K562 (cell line): ENCODE data around the gene DTNB.
"Not testable (repeated sequence)": the region's sequence is repeated elsewhere in the genome, so short reads cannot be mapped to it uniquely, and the experiment has no call there.

ENCODE experiments used
- CTCF ChIP-seq, 3 experiments: IDR thresholded peaks in 2 of 3; conservative IDR thresholded peaks in 1 of 3; 2 replicates each; pipeline ENCODE4 v1.5.1; 2011 to 2012; ENCODE audit warnings: low read length in 3 of 3, mild to moderate bottlenecking in 3 of 3, control low read depth in 2 of 3, improper control_type of control experiment in 1 of 3, inconsistent platforms in 1 of 3, low read depth in 1 of 3, mixed read lengths in 1 of 3, moderate library complexity in 1 of 3; ENCODE audit not compliant: insufficient read depth in 2 of 3
- EP300 ChIP-seq: IDR thresholded peaks from 2 replicates; pipeline ENCODE4 v1.6.1; 2012; ENCODE audit warnings: low read length, improper control_type of control experiment
- HDAC6 ChIP-seq: IDR thresholded peaks from 2 replicates; pipeline ENCODE4 v1.6.1; 2012; ENCODE audit warnings: low read depth, mild to moderate bottlenecking, control low read depth, inconsistent platforms, low read length, moderate library complexity
- KLF10 ChIP-seq: fragments of 250-450 bp; sonication (Bioruptor Pico); IDR thresholded peaks from 2 replicates; pipeline ENCODE4 v1.6.1; 2021; ENCODE audit warnings: matching md5 sums
- PATZ1 ChIP-seq: fragments of 250-450 bp; sonication (Bioruptor Pico); IDR thresholded peaks from 2 replicates; pipeline ENCODE4 v1.5.0; 2020; ENCODE audit warnings: mild to moderate bottlenecking, borderline replicate concordance
- SPI1 ChIP-seq: IDR thresholded peaks from 2 replicates; pipeline ENCODE4 v1.6.1; 2011; ENCODE audit warnings: low read depth, low read length, control low read depth, borderline replicate concordance
- TEAD4 ChIP-seq, 2 experiments: sonication (generic) in 1 of 2; formaldehyde crosslinking in 1 of 2; IDR thresholded peaks; 2 replicates each; pipeline versions ENCODE4 v1.6.1 to v1.8.0; 2012 to 2022; ENCODE audit warnings: borderline replicate concordance in 1 of 2, inconsistent platforms in 1 of 2, low read length in 1 of 2, mild to moderate bottlenecking in 1 of 2, missing genetic modification reagents in 1 of 2
- ZNF311 ChIP-seq: fragments of 250-450 bp; sonication (Bioruptor Pico); IDR thresholded peaks from 2 replicates; pipeline ENCODE4 v1.4.0; 2020; ENCODE audit warnings: mild to moderate bottlenecking, moderate library complexity
- ZNF316 ChIP-seq: fragments of 450-650 bp; IDR thresholded peaks from 2 replicates; pipeline ENCODE4 v1.6.1; 2016
- ZNF766 ChIP-seq: fragments of 200-800 bp; sonication (Bioruptor generic); conservative IDR thresholded peaks from 2 replicates; pipeline ENCODE4 v1.6.1; 2016; ENCODE audit warnings: missing genetic modification characterization, missing compliant biosample characterization
- TF ChIP-seq, protein P1 (sequence below): conservative IDR thresholded peaks from 2 replicates; pipeline ENCODE4 v1.6.1; 2011; ENCODE audit warnings: low read depth, mild to moderate bottlenecking, low read length; ENCODE audit not compliant: control insufficient read depth
- TF ChIP-seq, protein P2 (sequence below): sonication (generic); formaldehyde crosslinking; IDR thresholded peaks from 2 replicates; pipeline ENCODE4 v1.8.1; 2023; ENCODE audit warnings: mild to moderate bottlenecking, missing genetic modification reagents, moderate library complexity

GRCh38 chr2:25549571-25549970, 123.8 kb downstream of the DTNB start:
- not testable (repeated sequence) for TF ChIP-seq CTCF (IDR thresholded peaks at IDR 0.05 in 2 of 3, conservative IDR thresholded peaks at IDR 0.05 in 1 of 3; ENCODE audit: insufficient read depth in 2 of 3, low read depth in 1 of 3, low read length in 3 of 3); TEAD4 (IDR thresholded peaks at IDR 0.05; ENCODE audit: low read length); TEAD4 (CRISPR knock-in tag; IDR thresholded peaks at IDR 0.05; ENCODE audit: borderline replicate concordance); ZNF311; ZNF766; SPI1; ZNF316; EP300; KLF10 (CRISPR knock-in tag); HDAC6; PATZ1 (CRISPR knock-in tag)
- TF ChIP-seq, protein P1, sequence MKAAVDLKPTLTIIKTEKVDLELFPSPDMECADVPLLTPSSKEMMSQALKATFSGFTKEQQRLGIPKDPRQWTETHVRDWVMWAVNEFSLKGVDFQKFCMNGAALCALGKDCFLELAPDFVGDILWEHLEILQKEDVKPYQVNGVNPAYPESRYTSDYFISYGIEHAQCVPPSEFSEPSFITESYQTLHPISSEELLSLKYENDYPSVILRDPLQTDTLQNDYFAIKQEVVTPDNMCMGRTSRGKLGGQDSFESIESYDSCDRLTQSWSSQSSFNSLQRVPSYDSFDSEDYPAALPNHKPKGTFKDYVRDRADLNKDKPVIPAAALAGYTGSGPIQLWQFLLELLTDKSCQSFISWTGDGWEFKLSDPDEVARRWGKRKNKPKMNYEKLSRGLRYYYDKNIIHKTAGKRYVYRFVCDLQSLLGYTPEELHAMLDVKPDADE = not testable (repeated sequence)
- TF ChIP-seq, protein P2, sequence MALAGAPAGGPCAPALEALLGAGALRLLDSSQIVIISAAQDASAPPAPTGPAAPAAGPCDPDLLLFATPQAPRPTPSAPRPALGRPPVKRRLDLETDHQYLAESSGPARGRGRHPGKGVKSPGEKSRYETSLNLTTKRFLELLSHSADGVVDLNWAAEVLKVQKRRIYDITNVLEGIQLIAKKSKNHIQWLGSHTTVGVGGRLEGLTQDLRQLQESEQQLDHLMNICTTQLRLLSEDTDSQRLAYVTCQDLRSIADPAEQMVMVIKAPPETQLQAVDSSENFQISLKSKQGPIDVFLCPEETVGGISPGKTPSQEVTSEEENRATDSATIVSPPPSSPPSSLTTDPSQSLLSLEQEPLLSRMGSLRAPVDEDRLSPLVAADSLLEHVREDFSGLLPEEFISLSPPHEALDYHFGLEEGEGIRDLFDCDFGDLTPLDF (CRISPR knock-in tag) = not testable (repeated sequence)
